Measurements from ENCODE around the gene SNRNP200.

The SNRNP200 gene

GRCh38 chr2:96248624-96249023, 56.7 kb downstream of the SNRNP200 start:
- no peak for TF ChIP-seq CTCF (IDR thresholded peaks at IDR 0.05; ENCODE audit: extremely low read depth, insufficient read depth, missing control alignments)
- in situ Hi-C loops (cut with MboI; ENCODE audit: low pct_unique_long_range_greater_than_20kb, low sequenced_read_pairs, unreplicated experiment): no loop called here

GRCh38 chr2:96247896-96248295, 57.5 kb downstream of the SNRNP200 start:
- in situ Hi-C loops (cut with MboI; ENCODE audit: low pct_unique_long_range_greater_than_20kb, low sequenced_read_pairs, unreplicated experiment): no loop called here
- DNase-seq (ENCODE audit: low spot score): no peak

More at GRCh38 chr2:96248624-96249023, 56.7 kb downstream of the SNRNP200 start:
- DNase-seq (ENCODE audit: low spot score): peak; percentile 4

GRCh38 chr2:96247009-96247408, 58.3 kb downstream of the SNRNP200 start:
- no peak for TF ChIP-seq CTCF (IDR thresholded peaks at IDR 0.05; ENCODE audit: extremely low read depth, insufficient read depth, missing control alignments)
- DNase-seq (ENCODE audit: low spot score): no peak
- in situ Hi-C loops (cut with MboI; ENCODE audit: low pct_unique_long_range_greater_than_20kb, low sequenced_read_pairs, unreplicated experiment): no loop called here

More at GRCh38 chr2:96247896-96248295, 57.5 kb downstream of the SNRNP200 start:
- TF ChIP-seq CTCF (IDR thresholded peaks at IDR 0.05; ENCODE audit: extremely low read depth, insufficient read depth, missing control alignments): no peak

- no peak for DNase-seq (ENCODE audit: low spot score)
- TF ChIP-seq CTCF (IDR thresholded peaks at IDR 0.05; ENCODE audit: extremely low read depth, insufficient read depth, missing control alignments): no peak
- in situ Hi-C loops (cut with MboI; ENCODE audit: low pct_unique_long_range_greater_than_20kb, low sequenced_read_pairs, unreplicated experiment): no loop called here
Observed at GRCh38 chr2:96245609-96246390, 59.5 kb downstream of the SNRNP200 start.

- no peak for TF ChIP-seq CTCF (IDR thresholded peaks at IDR 0.05; ENCODE audit: extremely low read depth, insufficient read depth, missing control alignments)
Observed at GRCh38 chr2:96243843-96244242, 61.5 kb downstream of the SNRNP200 start.

GRCh38 chr2:96241900-96242611, 63.3 kb downstream of the SNRNP200 start:
- in situ Hi-C loops (cut with MboI; ENCODE audit: low pct_unique_long_range_greater_than_20kb, low sequenced_read_pairs, unreplicated experiment): no loop called here
- TF ChIP-seq CTCF (IDR thresholded peaks at IDR 0.05; ENCODE audit: extremely low read depth, insufficient read depth, missing control alignments): no peak
- DNase-seq (ENCODE audit: low spot score): peak; percentile 68

More at GRCh38 chr2:96243843-96244242, 61.5 kb downstream of the SNRNP200 start:
- no peak for DNase-seq (ENCODE audit: low spot score)
- in situ Hi-C loops (cut with MboI; ENCODE audit: low pct_unique_long_range_greater_than_20kb, low sequenced_read_pairs, unreplicated experiment): no loop called here

All from GM13977 (cell line).